BLaER1 (cell line): ENCODE data around the gene C1QTNF7.

Source experiments
- H3K27ac ChIP-seq: shearing (Covaris generic); formaldehyde crosslinking; 2 replicates; pipeline ENCODE4 v1.8.1; 2022
- H3K27me3 ChIP-seq: shearing (Covaris generic); formaldehyde crosslinking; 2 replicates; pipeline ENCODE4 v1.8.1; 2022
- H3K36me3 ChIP-seq: shearing (Covaris generic); formaldehyde crosslinking; 2 replicates; pipeline ENCODE4 v1.8.1; 2022
- H3K4me1 ChIP-seq: shearing (Covaris generic); formaldehyde crosslinking; 2 replicates; pipeline ENCODE4 v1.8.1; 2022
- H3K4me2 ChIP-seq: shearing (Covaris generic); formaldehyde crosslinking; 2 replicates; pipeline ENCODE4 v1.8.1; 2022
- H3K4me3 ChIP-seq: shearing (Covaris generic); formaldehyde crosslinking; 2 replicates; pipeline ENCODE4 v1.8.1; 2022
- H3K9ac ChIP-seq: shearing (Covaris generic); formaldehyde crosslinking; 2 replicates; pipeline ENCODE4 v1.8.1; 2022
- H3K9me3 ChIP-seq: shearing (Covaris generic); formaldehyde crosslinking; 2 replicates; pipeline ENCODE4 v1.8.1; 2022
- H4K20me1 ChIP-seq: shearing (Covaris generic); formaldehyde crosslinking; 2 replicates; pipeline ENCODE4 v1.8.1; 2022
- Cebpa-rat ChIP-seq: shearing (Covaris generic); IDR thresholded peaks from 2 replicates; pipeline ENCODE4 v1.8.1; 2022

Gene C1QTNF7

GRCh38 chr4:15428611-15429010 lies 778 bp downstream of the C1QTNF7 start:
- Histone ChIP-seq H3K4me2 (no peak overlapping the region), H3K27me3 (no peaks in the 10 kb centered on the region), H3K4me1 (no peaks in the 10 kb centered on the region), H3K36me3 (no peaks in the 10 kb centered on the region), H3K9ac (no peak overlapping the region), H3K27ac (no peak overlapping the region), H3K4me3 (no peak overlapping the region), H3K9me3 (0 out of 2 replicates have a peak, but pooled peaks cover under 1% of the 10 kb centered on the region), H4K20me1 (no peaks in the 10 kb centered on the region)
- no peak for TF ChIP-seq Cebpa-rat

DNA sequence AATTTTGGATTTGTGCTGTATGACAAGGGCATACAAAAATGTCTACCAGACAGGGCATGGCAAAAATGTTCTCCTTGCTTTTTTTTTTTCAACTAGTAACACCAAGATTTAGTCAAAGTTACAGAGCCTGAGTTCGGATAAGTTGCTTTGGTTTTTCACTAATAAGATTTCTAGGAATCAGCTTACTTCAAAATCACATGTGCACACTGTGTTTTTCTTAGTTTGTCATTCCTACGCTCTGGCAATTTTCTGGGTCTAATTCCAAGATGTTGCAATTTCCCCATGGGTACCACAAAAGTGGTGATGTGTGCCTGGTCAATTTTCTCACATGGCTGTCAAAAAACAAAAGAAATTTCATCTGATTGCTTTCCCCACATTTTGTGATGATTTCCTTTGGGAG lies 6.3 kb downstream of the C1QTNF7 start:
- H3K9me3 ChIP-seq: no peaks in the 10 kb centered on the region

DNA sequence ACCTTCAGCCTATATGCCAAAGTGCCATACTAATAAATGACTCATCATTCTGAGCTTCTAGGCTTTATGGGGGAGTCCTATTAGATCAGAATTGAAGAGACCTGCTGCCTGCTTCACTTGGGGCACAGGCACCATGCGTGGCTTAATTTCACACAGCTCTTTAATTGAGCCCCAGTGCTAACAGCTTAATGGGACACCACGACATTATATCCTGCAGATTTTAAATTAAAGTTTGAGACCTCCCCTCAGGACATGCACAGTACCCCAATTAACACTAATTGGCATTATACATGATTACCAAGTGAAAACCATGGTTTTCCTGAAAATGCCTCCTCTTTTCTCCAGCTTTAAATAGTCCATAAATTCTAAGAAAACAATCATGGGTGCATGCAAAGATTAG lies 6.8 kb downstream of the C1QTNF7 start:
- Histone ChIP-seq H3K4me3 (no peak overlapping the region), H3K4me1 (no peaks in the 10 kb centered on the region), H3K9ac (no peak overlapping the region), H3K9me3 (no peaks in the 10 kb centered on the region), H3K27me3 (no peaks in the 10 kb centered on the region), H3K36me3 (no peaks in the 10 kb centered on the region), H3K27ac (no peak overlapping the region), H4K20me1 (no peaks in the 10 kb centered on the region), H3K4me2 (no peak overlapping the region)
- TF ChIP-seq Cebpa-rat: no peak

More for the DNA sequence above, 6.3 kb downstream of the C1QTNF7 start:
- Histone ChIP-seq H3K27ac (no peak overlapping the region), H3K4me1 (no peaks in the 10 kb centered on the region), H4K20me1 (no peaks in the 10 kb centered on the region), H3K9ac (no peak overlapping the region), H3K27me3 (no peaks in the 10 kb centered on the region), H3K4me3 (no peak overlapping the region), H3K4me2 (no peak overlapping the region), H3K36me3 (no peaks in the 10 kb centered on the region)
- no peak for TF ChIP-seq Cebpa-rat

DNA sequence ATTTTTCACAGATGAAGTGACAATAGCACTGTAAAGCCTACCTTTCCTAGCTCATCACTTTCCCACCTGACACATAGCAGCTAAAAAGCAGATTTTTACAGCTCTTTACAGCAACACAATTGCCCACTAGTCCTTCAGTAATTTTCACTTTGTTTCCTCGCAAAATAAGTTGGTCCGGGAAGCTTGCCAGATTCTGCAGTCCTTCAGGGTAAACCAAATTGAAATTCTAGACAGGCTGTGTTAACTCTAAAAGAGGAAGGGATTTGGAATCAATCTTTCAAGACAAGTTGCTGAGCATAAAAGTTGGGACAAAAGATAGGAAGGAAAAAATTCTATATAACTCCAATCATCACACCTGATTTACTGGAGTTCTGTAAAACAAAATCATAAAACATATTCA lies 8.7 kb downstream of the C1QTNF7 start:
- H3K4me3 ChIP-seq: no peak overlapping the region
- no peaks in the 10 kb centered on the region for H3K36me3 ChIP-seq
- no peaks in the 10 kb centered on the region for H3K9me3 ChIP-seq
- no peak overlapping the region for H3K27ac ChIP-seq
- no peak overlapping the region for H3K9ac ChIP-seq
- no peak for TF ChIP-seq Cebpa-rat
- no peaks in the 10 kb centered on the region for H3K27me3 ChIP-seq
- H3K4me2 ChIP-seq: no peak overlapping the region
- H4K20me1 ChIP-seq: no peaks in the 10 kb centered on the region
- no peaks in the 10 kb centered on the region for H3K4me1 ChIP-seq

- Histone ChIP-seq H3K4me3 (no peak overlapping the region), H3K9ac (no peak overlapping the region), H3K9me3 (no peaks in the 10 kb centered on the region; the same call in 1 of the 2 replicates), H4K20me1 (no peaks in the 10 kb centered on the region), H3K27ac (no peak overlapping the region), H3K36me3 (no peaks in the 10 kb centered on the region), H3K4me1 (no peaks in the 10 kb centered on the region), H3K27me3 (no peaks in the 10 kb centered on the region), H3K4me2 (no peak overlapping the region)
- no peak for TF ChIP-seq Cebpa-rat
These were observed 11.2 kb downstream of the C1QTNF7 start for GRCh38 chr4:15438939-15439524.

- Histone ChIP-seq H3K36me3 (no peaks in the 10 kb centered on the region), H3K27me3 (no peaks in the 10 kb centered on the region), H4K20me1 (no peaks in the 10 kb centered on the region), H3K4me3 (no peak overlapping the region), H3K4me2 (no peak overlapping the region), H3K9ac (no peak overlapping the region), H3K4me1 (no peaks in the 10 kb centered on the region), H3K9me3 (no peaks in the 10 kb centered on the region; the same call in 1 of the 2 replicates), H3K27ac (no peak overlapping the region)
- TF ChIP-seq Cebpa-rat: no peak
These were observed 15.7 kb downstream of the C1QTNF7 start for GRCh38 chr4:15443371-15444160.

DNA sequence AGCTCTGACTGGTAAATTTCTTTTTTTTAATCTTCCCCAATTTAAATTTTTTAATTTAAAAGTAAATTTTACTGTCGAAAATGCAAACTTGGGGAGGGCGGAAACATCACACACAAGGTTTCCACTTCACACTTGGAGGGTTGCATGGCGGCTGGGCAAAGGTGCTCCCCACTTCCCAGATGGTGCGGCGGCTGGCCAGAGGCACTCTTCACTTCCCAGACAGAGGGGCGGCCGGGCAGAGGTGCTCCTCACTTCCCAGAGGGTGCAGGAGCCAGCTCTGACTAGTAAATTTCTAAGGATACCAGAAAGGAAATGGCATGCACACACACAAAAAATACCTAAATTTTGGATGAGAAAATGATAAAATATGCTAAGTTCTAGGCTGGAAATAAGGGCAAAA lies 16.4 kb downstream of the C1QTNF7 start:
- Histone ChIP-seq H3K4me1 (no peaks in the 10 kb centered on the region), H4K20me1 (no peaks in the 10 kb centered on the region), H3K9ac (no peak overlapping the region), H3K4me2 (no peak overlapping the region), H3K4me3 (no peak overlapping the region), H3K36me3 (no peaks in the 10 kb centered on the region), H3K27me3 (no peaks in the 10 kb centered on the region), H3K27ac (no peak overlapping the region), H3K9me3 (no peaks in the 10 kb centered on the region; the same call in 1 of the 2 replicates)
- no peak for TF ChIP-seq Cebpa-rat

GRCh38 chr4:15444879-15445547 lies 17.2 kb downstream of the C1QTNF7 start:
- Histone ChIP-seq H3K36me3 (no peaks in the 10 kb centered on the region), H3K27me3 (no peaks in the 10 kb centered on the region), H3K4me3 (no peak overlapping the region), H3K27ac (no peak overlapping the region), H3K9ac (no peak overlapping the region), H3K9me3 (no peaks in the 10 kb centered on the region; the same call in 1 of the 2 replicates), H3K4me1 (no peaks in the 10 kb centered on the region), H4K20me1 (no peaks in the 10 kb centered on the region), H3K4me2 (no peak overlapping the region)
- TF ChIP-seq Cebpa-rat: no peak

- no peaks in the 10 kb centered on the region for H4K20me1 ChIP-seq
- no peak overlapping the region for H3K4me2 ChIP-seq
- no peak overlapping the region for H3K27ac ChIP-seq
These were observed 23.5 kb downstream of the C1QTNF7 start for GRCh38 chr4:15451181-15451865.

More at GRCh38 chr4:15451181-15451865, 23.5 kb downstream of the C1QTNF7 start:
- no peak overlapping the region for H3K9ac ChIP-seq
- no peaks in the 10 kb centered on the region for H3K36me3 ChIP-seq
- no peak overlapping the region for H3K4me3 ChIP-seq
- no peaks in the 10 kb centered on the region for H3K9me3 ChIP-seq
- H3K4me1 ChIP-seq: no peaks in the 10 kb centered on the region
- no peaks in the 10 kb centered on the region for H3K27me3 ChIP-seq
- no peak for TF ChIP-seq Cebpa-rat
